Vagina (tissue), 2 donors: ENCODE results near the gene HBB.

Source experiments
- POLR2A ChIP-seq, 2 donors: fragments of 450-650 bp; IDR thresholded peaks; one replicate each; pipeline ENCODE4 v1.6.1; 2017; ENCODE audit warnings: antibody characterized with exemption in 2 of 2, mild to moderate bottlenecking in 2 of 2, moderate library complexity in 2 of 2
- POLR2AphosphoS5 ChIP-seq, 2 donors: sonication (generic); formaldehyde crosslinking; IDR thresholded peaks; one replicate each; pipeline ENCODE4 v1.9.0; 2017; ENCODE audit warnings: antibody characterized with exemption in 2 of 2, mild to moderate bottlenecking in 2 of 2, low read depth in 1 of 2; ENCODE audit not compliant: insufficient read depth in 1 of 2
- TF ChIP-seq, protein P1 (sequence below), 3 experiments: fragments of 450-650 bp in 2 of 3; fragments of 200-600 bp in 1 of 3; sonication (generic) in 1 of 3; IDR thresholded peaks; one replicate each; pipeline ENCODE4 v1.5.1; 2017 to 2019; ENCODE audit warnings: antibody characterized with exemption in 3 of 3, mild to moderate bottlenecking in 2 of 3, moderate library complexity in 2 of 3

DNA sequence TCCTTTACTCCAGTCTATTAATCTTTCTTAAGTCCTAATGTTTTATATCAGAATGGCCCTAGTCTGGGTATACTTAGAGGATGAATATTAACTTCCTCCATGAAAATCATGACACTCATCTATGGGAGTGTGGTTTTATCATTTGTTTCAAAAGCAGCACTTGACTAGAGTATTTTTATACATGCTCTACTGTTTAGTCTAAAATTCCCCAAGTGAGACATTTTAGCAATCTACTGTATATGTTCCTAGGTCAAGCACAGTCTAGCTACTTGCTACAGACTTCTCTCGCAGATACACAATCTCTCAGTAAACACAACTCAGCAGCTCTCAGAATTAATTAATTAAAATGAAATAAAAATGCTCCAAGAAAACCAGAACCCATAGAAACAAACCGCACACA, 2.9 kb upstream of the HBB start:
- TF ChIP-seq, protein P1, sequence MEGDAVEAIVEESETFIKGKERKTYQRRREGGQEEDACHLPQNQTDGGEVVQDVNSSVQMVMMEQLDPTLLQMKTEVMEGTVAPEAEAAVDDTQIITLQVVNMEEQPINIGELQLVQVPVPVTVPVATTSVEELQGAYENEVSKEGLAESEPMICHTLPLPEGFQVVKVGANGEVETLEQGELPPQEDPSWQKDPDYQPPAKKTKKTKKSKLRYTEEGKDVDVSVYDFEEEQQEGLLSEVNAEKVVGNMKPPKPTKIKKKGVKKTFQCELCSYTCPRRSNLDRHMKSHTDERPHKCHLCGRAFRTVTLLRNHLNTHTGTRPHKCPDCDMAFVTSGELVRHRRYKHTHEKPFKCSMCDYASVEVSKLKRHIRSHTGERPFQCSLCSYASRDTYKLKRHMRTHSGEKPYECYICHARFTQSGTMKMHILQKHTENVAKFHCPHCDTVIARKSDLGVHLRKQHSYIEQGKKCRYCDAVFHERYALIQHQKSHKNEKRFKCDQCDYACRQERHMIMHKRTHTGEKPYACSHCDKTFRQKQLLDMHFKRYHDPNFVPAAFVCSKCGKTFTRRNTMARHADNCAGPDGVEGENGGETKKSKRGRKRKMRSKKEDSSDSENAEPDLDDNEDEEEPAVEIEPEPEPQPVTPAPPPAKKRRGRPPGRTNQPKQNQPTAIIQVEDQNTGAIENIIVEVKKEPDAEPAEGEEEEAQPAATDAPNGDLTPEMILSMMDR (IDR thresholded peaks at IDR 0.05), result no peak
- TF ChIP-seq POLR2AphosphoS5 (IDR thresholded peaks at IDR 0.05; ENCODE audit: insufficient read depth in 1 of 2, low read depth in 1 of 2) (no peak), POLR2A (IDR thresholded peaks at IDR 0.05) (no peak)
